ENCODE results near the gene RBM15.

- no peak for TF ChIP-seq POLR2AphosphoS5 (IDR thresholded peaks at IDR 0.05; ENCODE audit: insufficient read depth in 1 of 2, low read depth in 1 of 2)
- TF ChIP-seq, protein P1, sequence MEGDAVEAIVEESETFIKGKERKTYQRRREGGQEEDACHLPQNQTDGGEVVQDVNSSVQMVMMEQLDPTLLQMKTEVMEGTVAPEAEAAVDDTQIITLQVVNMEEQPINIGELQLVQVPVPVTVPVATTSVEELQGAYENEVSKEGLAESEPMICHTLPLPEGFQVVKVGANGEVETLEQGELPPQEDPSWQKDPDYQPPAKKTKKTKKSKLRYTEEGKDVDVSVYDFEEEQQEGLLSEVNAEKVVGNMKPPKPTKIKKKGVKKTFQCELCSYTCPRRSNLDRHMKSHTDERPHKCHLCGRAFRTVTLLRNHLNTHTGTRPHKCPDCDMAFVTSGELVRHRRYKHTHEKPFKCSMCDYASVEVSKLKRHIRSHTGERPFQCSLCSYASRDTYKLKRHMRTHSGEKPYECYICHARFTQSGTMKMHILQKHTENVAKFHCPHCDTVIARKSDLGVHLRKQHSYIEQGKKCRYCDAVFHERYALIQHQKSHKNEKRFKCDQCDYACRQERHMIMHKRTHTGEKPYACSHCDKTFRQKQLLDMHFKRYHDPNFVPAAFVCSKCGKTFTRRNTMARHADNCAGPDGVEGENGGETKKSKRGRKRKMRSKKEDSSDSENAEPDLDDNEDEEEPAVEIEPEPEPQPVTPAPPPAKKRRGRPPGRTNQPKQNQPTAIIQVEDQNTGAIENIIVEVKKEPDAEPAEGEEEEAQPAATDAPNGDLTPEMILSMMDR (IDR thresholded peaks at IDR 0.05), result no peak
- TF ChIP-seq POLR2A (IDR thresholded peaks at IDR 0.05), result no peak
Measured at GRCh38 chr1:110302836-110303235, 36.3 kb upstream of the RBM15 start.

Measured in vagina (tissue), 2 donors.